ENCODE measurements around the gene HERPUD2. TPM values are rescaled to one million over a fixed set of nuclear protein-coding genes. Genes with fewer than 3 reads are reported as not detected.

Gene HERPUD2
- total and polyA plus RNA-seq, 2 donors = 11.9 to 20.7 TPM

DNA sequence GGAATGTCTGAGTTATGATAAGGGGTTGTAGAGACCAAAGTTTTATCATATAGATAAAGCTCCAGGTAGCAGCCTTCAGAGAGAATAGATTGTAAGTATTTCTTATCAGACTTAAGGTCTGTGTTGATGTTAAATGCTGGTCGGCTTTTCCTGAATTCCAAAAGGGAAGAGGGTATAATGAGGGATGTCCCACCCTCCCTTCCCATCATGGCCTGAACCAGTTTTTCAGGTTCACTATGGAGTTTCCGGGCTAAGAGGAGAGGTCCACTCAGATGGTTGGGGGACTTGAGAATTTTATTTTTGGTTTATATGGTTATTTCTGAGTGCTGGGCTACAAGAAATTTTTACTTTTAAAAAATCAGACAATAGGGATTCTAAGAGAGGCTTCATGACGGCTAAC is 45.2 kb downstream of the HERPUD2 start:
- H3K27me3 ChIP-seq (ENCODE audit: control insufficient read depth in 2 of 2, insufficient read depth in 1 of 2, low read length in 1 of 2) = no peaks in the 10 kb centered on the region
- H3K36me3 ChIP-seq (ENCODE audit: control insufficient read depth in 2 of 2, insufficient read depth in 2 of 2, low read length in 1 of 2) = peaks cover 15 to 16% of the 10 kb centered on the region in 2 donors
- H3K9me3 ChIP-seq (ENCODE audit: control insufficient read depth in 2 of 2, insufficient read depth in 1 of 2, low read length in 1 of 2) = peaks cover 0 to 11% of the 10 kb centered on the region in 2 donors
- no peak overlapping the region for H3K27ac ChIP-seq (ENCODE audit: low read depth in 1 of 2, low read length in 1 of 2)
- H3K4me1 ChIP-seq (ENCODE audit: control insufficient read depth in 2 of 2, insufficient read depth in 2 of 2, low read length in 2 of 2) = peaks cover 0 to 3% of the 10 kb centered on the region in 2 donors
- no peak overlapping the region for H3K4me3 ChIP-seq (ENCODE audit: low read length in 2 of 2)
- no peak for DNase-seq (ENCODE audit: low read depth in 6 of 9, low spot score in 9 of 9)
- WGBS = 98% methylated on average over 3 of the region's 3 CpGs

DNA sequence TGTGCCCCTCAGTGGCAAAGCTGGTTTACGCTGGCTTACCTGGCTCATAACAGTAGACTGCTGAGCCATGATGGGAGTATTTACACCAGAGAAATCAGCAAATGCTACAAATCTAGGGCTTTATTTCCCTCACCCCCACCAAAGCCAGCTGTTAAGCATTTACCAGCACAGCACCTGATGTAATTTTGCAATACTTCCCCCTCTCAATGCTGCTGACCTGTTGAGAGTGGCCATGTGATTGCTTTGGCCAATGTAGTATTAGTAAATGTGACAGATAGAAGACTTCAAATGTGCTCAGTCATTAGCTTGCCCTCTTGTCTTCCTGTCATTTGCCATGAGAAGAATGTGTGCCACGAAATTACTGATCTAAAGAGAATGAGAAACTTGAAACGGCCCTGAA is 46.6 kb downstream of the HERPUD2 start:
- Histone ChIP-seq H3K36me3 (ENCODE audit: control insufficient read depth in 2 of 2, insufficient read depth in 2 of 2, low read length in 1 of 2) (peaks cover 15 to 16% of the 10 kb centered on the region in 2 donors), H3K9me3 (ENCODE audit: control insufficient read depth in 2 of 2, insufficient read depth in 1 of 2, low read length in 1 of 2) (peaks cover 0 to 11% of the 10 kb centered on the region in 2 donors), H3K27me3 (ENCODE audit: control insufficient read depth in 2 of 2, insufficient read depth in 1 of 2, low read length in 1 of 2) (no peaks in the 10 kb centered on the region), H3K4me3 (ENCODE audit: low read length in 2 of 2) (no peak overlapping the region), H3K27ac (ENCODE audit: low read depth in 1 of 2, low read length in 1 of 2) (no peak overlapping the region), H3K4me1 (ENCODE audit: control insufficient read depth in 2 of 2, insufficient read depth in 2 of 2, low read length in 2 of 2) (peaks cover 0 to 3% of the 10 kb centered on the region in 2 donors)
- WGBS = 90% methylated on average over 3 of the region's 3 CpGs
- DNase-seq (ENCODE audit: low read depth in 6 of 9, low spot score in 9 of 9) = no peak

- H3K36me3 ChIP-seq (ENCODE audit: control insufficient read depth in 2 of 2, insufficient read depth in 2 of 2, low read length in 1 of 2) = peaks cover 12 to 15% of the 10 kb centered on the region in 2 donors
- no peak overlapping the region for H3K4me3 ChIP-seq (ENCODE audit: low read length in 2 of 2)
- H3K9me3 ChIP-seq (ENCODE audit: control insufficient read depth in 2 of 2, insufficient read depth in 1 of 2, low read length in 1 of 2) = peaks cover 0 to 5% of the 10 kb centered on the region in 2 donors
- no peaks in the 10 kb centered on the region for H3K27me3 ChIP-seq (ENCODE audit: control insufficient read depth in 2 of 2, insufficient read depth in 1 of 2, low read length in 1 of 2)
- no peak overlapping the region for H3K27ac ChIP-seq (ENCODE audit: low read depth in 1 of 2, low read length in 1 of 2)
- peaks cover 0 to 3% of the 10 kb centered on the region in 2 donors for H3K4me1 ChIP-seq (ENCODE audit: control insufficient read depth in 2 of 2, insufficient read depth in 2 of 2, low read length in 2 of 2)
- no peak for DNase-seq (ENCODE audit: low read depth in 6 of 9, low spot score in 9 of 9)
- WGBS = 88% methylated on average over 4 of the region's 4 CpGs
Measured at GRCh38 chr7:35647171-35647574, 47.8 kb downstream of the HERPUD2 start.

GRCh38 chr7:35646289-35647023 is 48.5 kb downstream of the HERPUD2 start:
- H3K4me1 ChIP-seq (ENCODE audit: control insufficient read depth in 2 of 2, insufficient read depth in 2 of 2, low read length in 2 of 2) = peaks cover 0 to 3% of the 10 kb centered on the region in 2 donors
- H3K4me3 ChIP-seq (ENCODE audit: low read length in 2 of 2) = no peak overlapping the region
- WGBS = 57% methylated on average over 3 of the region's 3 CpGs
- H3K27me3 ChIP-seq (ENCODE audit: control insufficient read depth in 2 of 2, insufficient read depth in 1 of 2, low read length in 1 of 2) = no peaks in the 10 kb centered on the region
- peaks cover 0 to 3% of the 10 kb centered on the region in 2 donors for H3K9me3 ChIP-seq (ENCODE audit: control insufficient read depth in 2 of 2, insufficient read depth in 1 of 2, low read length in 1 of 2)
- H3K27ac ChIP-seq (ENCODE audit: low read depth in 1 of 2, low read length in 1 of 2) = no peak overlapping the region
- H3K36me3 ChIP-seq (ENCODE audit: control insufficient read depth in 2 of 2, insufficient read depth in 2 of 2, low read length in 1 of 2) = peaks cover 10 to 13% of the 10 kb centered on the region in 2 donors
- no peak for DNase-seq (ENCODE audit: low read depth in 6 of 9, low spot score in 9 of 9)

DNA sequence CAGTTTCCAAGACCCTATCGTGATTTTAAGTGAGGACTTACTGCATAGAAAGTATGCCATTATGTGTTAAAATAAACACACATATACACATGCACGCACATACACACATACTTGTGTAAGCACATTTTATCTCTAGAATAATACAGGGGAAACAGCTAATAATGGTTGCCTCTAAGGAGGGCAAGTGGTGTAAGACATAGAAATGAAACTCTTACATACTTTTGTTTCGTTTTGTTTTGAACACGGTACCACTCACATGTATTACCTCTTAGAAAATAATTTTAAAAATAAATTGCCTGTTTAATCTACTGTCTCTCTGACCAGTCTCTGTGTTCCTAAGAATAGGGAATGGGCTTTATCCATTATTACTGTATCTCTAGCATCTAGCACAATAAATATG is 49.2 kb downstream of the HERPUD2 start:
- Histone ChIP-seq H3K9me3 (ENCODE audit: control insufficient read depth in 2 of 2, insufficient read depth in 1 of 2, low read length in 1 of 2) (no peaks in the 10 kb centered on the region), H3K4me1 (ENCODE audit: control insufficient read depth in 2 of 2, insufficient read depth in 2 of 2, low read length in 2 of 2) (peaks cover 0 to 3% of the 10 kb centered on the region in 2 donors), H3K27me3 (ENCODE audit: control insufficient read depth in 2 of 2, insufficient read depth in 1 of 2, low read length in 1 of 2) (no peaks in the 10 kb centered on the region), H3K36me3 (ENCODE audit: control insufficient read depth in 2 of 2, insufficient read depth in 2 of 2, low read length in 1 of 2) (peaks cover 6 to 7% of the 10 kb centered on the region in 2 donors), H3K4me3 (ENCODE audit: low read length in 2 of 2) (no peak overlapping the region), H3K27ac (ENCODE audit: low read depth in 1 of 2, low read length in 1 of 2) (no peak overlapping the region)
- no peak for DNase-seq (ENCODE audit: low read depth in 6 of 9, low spot score in 9 of 9)
- 98% methylated on average over 4 of the region's 4 CpGs for WGBS

- Histone ChIP-seq H3K27me3 (ENCODE audit: control insufficient read depth in 2 of 2, insufficient read depth in 1 of 2, low read length in 1 of 2) (no peaks in the 10 kb centered on the region), H3K9me3 (ENCODE audit: control insufficient read depth in 2 of 2, insufficient read depth in 1 of 2, low read length in 1 of 2) (no peaks in the 10 kb centered on the region), H3K4me3 (ENCODE audit: low read length in 2 of 2) (no peak overlapping the region), H3K27ac (ENCODE audit: low read depth in 1 of 2, low read length in 1 of 2) (no peak overlapping the region), H3K36me3 (ENCODE audit: control insufficient read depth in 2 of 2, insufficient read depth in 2 of 2, low read length in 1 of 2) (peaks cover 15 to 39% of the 10 kb centered on the region in 2 donors), H3K4me1 (ENCODE audit: control insufficient read depth in 2 of 2, insufficient read depth in 2 of 2, low read length in 2 of 2) (no peaks in the 10 kb centered on the region)
- 97% methylated on average over 3 of the region's 3 CpGs for WGBS
- no peak for DNase-seq (ENCODE audit: low read depth in 6 of 9, low spot score in 9 of 9)
Measured at GRCh38 chr7:35630024-35630972, 64.6 kb downstream of the HERPUD2 start.

DNA sequence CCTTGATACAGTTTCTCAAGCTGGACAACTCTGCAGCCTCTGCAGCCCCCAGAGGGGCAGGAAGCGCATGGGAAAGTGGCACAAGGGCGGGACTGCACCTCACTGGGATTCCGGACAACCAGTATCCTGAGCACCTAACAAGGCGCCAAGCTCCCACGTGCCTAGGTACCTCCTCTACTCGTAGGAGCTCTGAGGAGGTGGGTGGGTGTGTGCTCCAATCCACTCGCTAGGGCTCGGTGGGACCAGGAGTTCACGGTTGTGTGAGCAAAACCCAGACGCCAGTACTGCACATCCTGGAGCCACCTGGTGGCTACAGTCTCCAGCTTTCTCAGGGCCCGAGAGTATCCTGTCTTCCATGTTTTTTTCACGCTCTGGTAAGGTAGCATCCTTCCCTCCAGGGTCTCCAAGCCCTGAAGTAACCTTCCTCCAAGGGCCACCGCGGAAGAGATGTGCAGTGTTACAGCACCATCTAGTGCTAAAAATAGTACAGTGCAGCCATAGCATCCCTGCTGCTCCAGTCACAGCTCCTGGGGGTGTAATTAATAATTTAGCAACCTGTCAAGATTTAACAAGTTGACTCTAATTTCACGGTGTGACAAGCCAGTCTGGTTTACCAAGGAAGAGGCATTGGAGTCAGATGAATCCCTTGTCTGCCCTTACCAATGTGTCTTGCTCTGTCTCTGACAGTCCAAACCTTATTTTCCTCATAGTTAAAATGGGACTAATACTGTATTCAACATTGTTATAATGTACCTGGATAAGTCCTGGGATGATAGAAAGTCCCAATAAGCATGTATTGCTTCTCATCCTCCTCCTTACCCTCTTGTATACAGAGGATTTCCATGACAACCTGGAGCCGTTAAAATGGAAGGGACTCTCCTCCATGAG is 70.4 kb downstream of the HERPUD2 start:
- Histone ChIP-seq H3K4me3 (ENCODE audit: low read length in 2 of 2) (no peak overlapping the region), H3K27me3 (ENCODE audit: control insufficient read depth in 2 of 2, insufficient read depth in 1 of 2, low read length in 1 of 2) (no peaks in the 10 kb centered on the region), H3K36me3 (ENCODE audit: control insufficient read depth in 2 of 2, insufficient read depth in 2 of 2, low read length in 1 of 2) (peaks cover 3 to 6% of the 10 kb centered on the region in 2 donors), H3K27ac (ENCODE audit: low read depth in 1 of 2, low read length in 1 of 2) (no peak overlapping the region), H3K4me1 (ENCODE audit: control insufficient read depth in 2 of 2, insufficient read depth in 2 of 2, low read length in 2 of 2) (no peaks in the 10 kb centered on the region), H3K9me3 (ENCODE audit: control insufficient read depth in 2 of 2, insufficient read depth in 1 of 2, low read length in 1 of 2) (no peaks in the 10 kb centered on the region)
- DNase-seq (ENCODE audit: low read depth in 6 of 9, low spot score in 9 of 9) = peak; percentile 9 to 64 (median 35)
- WGBS = 51% methylated on average over 16 of the region's 16 CpGs

DNA sequence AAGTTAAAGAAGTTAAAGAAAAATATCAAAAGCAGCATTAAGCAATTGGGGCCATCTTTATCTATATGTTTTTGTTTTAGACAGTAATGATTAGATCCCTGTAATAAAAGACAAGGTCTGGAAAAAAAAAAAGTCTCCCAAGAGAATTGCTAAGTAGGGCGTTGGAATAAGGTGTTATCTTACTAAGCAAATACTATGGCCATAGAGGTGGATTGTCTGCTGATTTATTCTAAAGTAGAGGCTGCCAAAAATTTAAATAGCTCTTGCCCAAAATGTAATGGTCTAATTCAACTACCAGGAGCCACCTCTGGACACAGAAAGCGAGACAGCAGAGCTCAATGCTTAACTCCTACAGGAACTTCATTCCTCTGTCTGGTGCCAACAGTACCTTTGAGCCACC is 71.6 kb downstream of the HERPUD2 start:
- no peaks in the 10 kb centered on the region for H3K4me1 ChIP-seq (ENCODE audit: control insufficient read depth in 2 of 2, insufficient read depth in 2 of 2, low read length in 2 of 2)
- no peak overlapping the region for H3K27ac ChIP-seq (ENCODE audit: low read depth in 1 of 2, low read length in 1 of 2)
- H3K4me3 ChIP-seq (ENCODE audit: low read length in 2 of 2) = no peak overlapping the region
- H3K27me3 ChIP-seq (ENCODE audit: control insufficient read depth in 2 of 2, insufficient read depth in 1 of 2, low read length in 1 of 2) = no peaks in the 10 kb centered on the region
- WGBS = 93% methylated on average over 2 of the region's 2 CpGs
- no peaks in the 10 kb centered on the region for H3K9me3 ChIP-seq (ENCODE audit: control insufficient read depth in 2 of 2, insufficient read depth in 1 of 2, low read length in 1 of 2)
- peaks cover 0 to 3% of the 10 kb centered on the region in 2 donors for H3K36me3 ChIP-seq (ENCODE audit: control insufficient read depth in 2 of 2, insufficient read depth in 2 of 2, low read length in 1 of 2)
- no peak for DNase-seq (ENCODE audit: low read depth in 6 of 9, low spot score in 9 of 9)

Data from thymus (tissue), 11 donors.